Activated CD4-positive, alpha-beta T cell treated with anti-CD3 and anti-CD28 coated beads, Interleukin-2, amount 10 ng/mL, durations not matched to agents 24 days and 14 days (primary cell): Measurements from ENCODE around the gene APLP2. TPM values are rescaled to one million over a fixed set of nuclear protein-coding genes. Genes with fewer than 3 reads are reported as not detected.

Experiments used
- DNase-seq: peaks from one replicate; pipeline ENCODE4 v3.0.0; 2022
- H3K27ac Mint-ChIP-seq: one replicate; pipeline ENCODE4 v1.8.0; 2022; ENCODE audit warnings: mild to moderate bottlenecking, mixed read lengths
- H3K27me3 Mint-ChIP-seq: one replicate; pipeline ENCODE4 v1.8.0; 2022; ENCODE audit warnings: mixed read lengths
- H3K36me3 Mint-ChIP-seq: one replicate; pipeline ENCODE4 v1.8.0; 2022; ENCODE audit warnings: low read depth, mild to moderate bottlenecking, mixed read lengths
- H3K4me1 Mint-ChIP-seq: one replicate; pipeline ENCODE4 v1.8.0; 2021; ENCODE audit warnings: mixed read lengths
- H3K4me3 Mint-ChIP-seq: one replicate; pipeline ENCODE4 v1.8.0; 2022; ENCODE audit warnings: mild to moderate bottlenecking, moderate library complexity, mixed read lengths
- H3K9me3 Mint-ChIP-seq: one replicate; pipeline ENCODE4 v1.8.0; 2021; ENCODE audit warnings: mixed read lengths
- intact Hi-C: fragments of 100-400 bp; cut with micrococcal nuclease; formaldehyde crosslinking; loops from one replicate; pipeline ENCODE4 v1.15.1; 2023
- total RNA-seq: library from RNA; stranded (reverse); gene quantifications from 2 replicates; pipeline ENCODE4 v1.2.3, GENCODE V29; 2022

Gene APLP2
- total RNA-seq, 1 donor from 2014 or later = 46.4 TPM

DNA sequence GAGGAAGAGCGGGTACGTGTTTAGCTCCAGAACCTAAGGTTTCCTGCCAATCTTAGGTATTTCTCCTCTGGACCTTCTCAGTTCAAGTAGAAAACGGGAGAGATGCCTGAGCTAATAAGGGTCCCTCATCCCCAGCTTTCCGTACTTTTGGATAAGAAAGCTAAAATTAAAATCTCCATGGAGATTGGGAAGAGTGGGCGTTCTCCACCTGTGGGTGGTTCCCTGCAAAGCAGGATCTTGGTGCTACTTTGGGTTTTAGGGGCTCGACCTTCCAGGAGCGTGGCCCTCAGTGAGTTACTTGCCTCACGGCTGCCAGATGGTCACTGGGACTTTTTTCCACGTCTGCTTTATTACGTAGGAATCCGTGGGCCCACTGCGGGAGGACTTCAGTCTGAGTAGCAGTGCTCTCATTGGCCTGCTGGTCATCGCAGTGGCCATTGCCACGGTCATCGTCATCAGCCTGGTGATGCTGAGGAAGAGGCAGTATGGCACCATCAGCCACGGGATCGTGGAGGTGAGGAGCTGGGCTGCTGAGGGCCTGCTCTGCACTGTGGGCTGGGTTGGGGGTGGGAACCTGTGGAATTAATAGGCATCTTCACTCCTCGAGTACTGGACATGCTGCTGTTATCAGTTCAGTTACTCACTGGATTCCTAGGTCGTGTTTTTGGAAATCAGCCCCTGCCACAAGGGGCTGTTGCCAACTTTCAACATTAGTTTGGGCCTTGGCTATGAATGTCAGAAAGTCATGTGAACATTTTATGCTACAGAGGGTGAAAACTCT lies 72.1 kb downstream of the APLP2 start:
- H3K4me3 Mint-ChIP-seq = no peak overlapping the region
- intact Hi-C loops = no loop called here
- no peaks in the 10 kb centered on the region for H3K27me3 Mint-ChIP-seq
- DNase-seq = no peak
- peaks cover 3% of the 10 kb centered on the region for H3K36me3 Mint-ChIP-seq
- H3K9me3 Mint-ChIP-seq = no peaks in the 10 kb centered on the region
- peaks cover 6% of the 10 kb centered on the region for H3K4me1 Mint-ChIP-seq
- H3K27ac Mint-ChIP-seq = no peak overlapping the region

DNA sequence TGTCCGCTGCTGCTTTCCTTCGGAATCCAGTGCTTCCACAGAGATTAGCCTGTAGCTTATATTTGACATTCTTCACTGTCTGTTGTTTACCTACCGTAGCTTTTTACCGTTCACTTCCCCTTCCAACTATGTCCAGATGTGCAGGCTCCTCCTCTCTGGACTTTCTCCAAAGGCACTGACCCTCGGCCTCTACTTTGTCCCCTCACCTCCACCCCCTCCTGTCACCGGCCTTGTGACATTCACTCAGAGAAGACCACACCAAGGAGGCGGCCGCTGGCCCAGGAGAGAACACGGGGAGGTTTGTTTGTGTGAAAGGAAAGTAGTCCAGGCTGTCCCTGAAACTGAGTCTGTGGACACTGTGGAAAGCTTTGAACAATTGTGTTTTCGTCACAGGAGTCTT lies 74.4 kb downstream of the APLP2 start:
- Mint-ChIP-seq H3K27me3 (no peaks in the 10 kb centered on the region), H3K9me3 (no peaks in the 10 kb centered on the region), H3K27ac (no peak overlapping the region), H3K4me1 (peaks cover 6% of the 10 kb centered on the region), H3K4me3 (no peak overlapping the region), H3K36me3 (no peaks in the 10 kb centered on the region)
- DNase-seq = no peak
- intact Hi-C loops = no loop called here

DNA sequence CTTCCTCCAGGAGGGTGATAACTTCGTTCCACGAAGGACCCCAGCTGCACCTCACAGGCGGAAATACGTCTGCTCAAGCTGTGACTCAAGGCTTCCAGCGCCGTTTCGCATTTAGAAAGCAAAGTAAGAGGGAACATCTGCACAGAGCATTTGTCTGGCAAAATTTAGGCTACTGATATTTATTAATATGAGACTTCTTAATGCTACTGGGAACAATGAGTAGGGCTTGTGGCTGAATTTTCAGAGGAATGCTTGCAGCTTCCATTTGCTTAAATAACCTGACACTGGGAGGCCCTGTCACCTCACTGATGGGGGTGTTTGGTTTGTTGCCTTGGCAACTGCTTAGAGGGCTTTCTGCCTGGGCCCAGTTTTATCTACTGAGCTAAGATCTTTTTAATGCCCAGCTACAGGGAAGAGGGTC lies 75.2 kb downstream of the APLP2 start:
- intact Hi-C loops = no loop called here
- H3K36me3 Mint-ChIP-seq = no peaks in the 10 kb centered on the region
- no peaks in the 10 kb centered on the region for H3K9me3 Mint-ChIP-seq
- no peak overlapping the region for H3K27ac Mint-ChIP-seq
- H3K27me3 Mint-ChIP-seq = no peaks in the 10 kb centered on the region
- no peak overlapping the region for H3K4me3 Mint-ChIP-seq
- H3K4me1 Mint-ChIP-seq = peaks cover 6% of the 10 kb centered on the region
- no peak for DNase-seq

DNA sequence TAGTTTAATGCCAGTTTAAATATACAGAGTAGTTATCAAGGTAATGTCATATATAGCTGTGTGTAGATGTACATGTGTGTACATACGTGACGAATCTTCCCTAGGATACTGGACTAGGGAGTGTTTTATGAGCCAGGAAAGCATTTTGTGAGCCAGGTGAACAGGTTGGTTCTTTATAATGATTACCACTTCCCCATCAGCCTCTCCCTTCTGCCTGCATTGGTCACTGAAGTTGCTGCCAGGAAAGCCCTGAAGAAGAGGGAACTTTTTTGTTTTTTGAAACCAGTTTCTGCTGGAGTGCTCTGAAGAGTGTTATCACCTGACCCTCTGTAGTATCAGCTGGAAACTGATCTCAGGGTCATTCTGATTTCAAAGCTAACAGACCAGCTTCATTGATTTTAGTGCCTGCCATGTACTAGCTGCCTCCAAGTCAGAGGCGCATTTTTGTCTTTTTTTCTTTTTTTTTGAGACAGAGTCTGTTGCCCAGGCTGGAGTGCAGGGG lies 75.7 kb downstream of the APLP2 start:
- Mint-ChIP-seq H3K4me1 (peaks cover 6% of the 10 kb centered on the region), H3K27ac (no peak overlapping the region), H3K4me3 (no peak overlapping the region), H3K9me3 (no peaks in the 10 kb centered on the region), H3K36me3 (no peaks in the 10 kb centered on the region), H3K27me3 (no peaks in the 10 kb centered on the region)
- no peak for DNase-seq
- intact Hi-C loops = no loop called here

DNA sequence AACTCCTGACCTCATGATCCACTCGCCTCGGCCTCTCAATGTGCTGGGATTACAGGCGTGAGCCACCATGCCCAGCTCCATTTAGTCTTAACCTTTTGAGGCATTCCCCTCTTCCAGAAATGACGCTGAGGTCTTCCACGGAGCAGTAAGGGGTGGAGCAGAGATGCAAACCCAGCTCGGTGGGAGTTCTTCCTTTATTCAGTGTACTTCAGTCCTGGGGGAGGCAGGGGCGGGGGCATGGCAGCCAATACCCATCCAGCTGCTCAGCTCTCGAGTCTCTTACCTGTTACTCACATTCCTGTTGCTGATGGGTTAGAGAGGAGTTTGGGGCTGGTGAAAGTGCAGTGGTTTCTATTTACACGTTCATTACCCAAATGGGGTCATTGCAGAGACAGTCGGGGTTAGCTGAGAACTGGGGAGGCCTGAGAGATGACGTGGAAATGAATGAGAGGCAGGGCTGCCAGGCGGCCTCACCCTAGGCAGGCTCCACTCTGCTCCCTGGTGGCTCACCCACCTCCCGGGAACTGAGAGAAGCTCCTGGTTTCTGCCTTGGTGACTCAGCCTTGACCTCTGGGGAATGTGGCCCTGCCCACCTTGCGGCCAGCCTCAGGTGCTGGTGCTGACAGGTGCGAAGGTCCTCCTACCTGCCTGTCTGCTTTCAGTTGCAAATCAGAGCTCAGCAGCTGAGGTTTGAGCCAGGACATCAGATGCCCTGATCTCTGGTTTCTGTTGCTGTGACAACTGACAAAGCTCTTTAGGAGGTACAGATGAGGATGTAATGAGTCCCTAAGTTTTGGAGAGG lies 76.5 kb downstream of the APLP2 start:
- no peak overlapping the region for H3K27ac Mint-ChIP-seq
- no peak for DNase-seq
- no peaks in the 10 kb centered on the region for H3K9me3 Mint-ChIP-seq
- H3K4me1 Mint-ChIP-seq = peaks cover 6% of the 10 kb centered on the region
- intact Hi-C loops = no loop called here
- H3K36me3 Mint-ChIP-seq = no peaks in the 10 kb centered on the region
- H3K27me3 Mint-ChIP-seq = no peaks in the 10 kb centered on the region
- H3K4me3 Mint-ChIP-seq = no peak overlapping the region

DNA sequence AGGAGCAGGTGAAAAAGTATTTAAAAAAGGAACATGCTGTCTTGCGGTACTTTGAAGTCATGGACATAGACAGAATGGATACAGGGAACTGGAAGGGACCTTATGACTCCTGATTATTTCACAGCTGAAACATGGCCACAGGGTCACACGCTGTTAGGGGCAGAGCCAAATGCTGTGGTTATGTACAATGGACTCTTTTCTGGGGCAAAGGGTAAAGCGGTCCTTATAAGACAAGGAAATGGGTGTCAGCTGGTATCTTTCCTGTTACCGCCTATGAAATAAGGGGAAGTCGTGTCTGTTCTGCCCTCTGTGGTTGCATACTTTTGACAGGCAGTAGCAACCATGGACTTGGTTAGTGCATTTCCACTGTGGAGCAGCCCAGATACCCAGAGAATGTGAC lies 77.1 kb downstream of the APLP2 start:
- H3K27ac Mint-ChIP-seq = no peak overlapping the region
- DNase-seq = no peak

DNA sequence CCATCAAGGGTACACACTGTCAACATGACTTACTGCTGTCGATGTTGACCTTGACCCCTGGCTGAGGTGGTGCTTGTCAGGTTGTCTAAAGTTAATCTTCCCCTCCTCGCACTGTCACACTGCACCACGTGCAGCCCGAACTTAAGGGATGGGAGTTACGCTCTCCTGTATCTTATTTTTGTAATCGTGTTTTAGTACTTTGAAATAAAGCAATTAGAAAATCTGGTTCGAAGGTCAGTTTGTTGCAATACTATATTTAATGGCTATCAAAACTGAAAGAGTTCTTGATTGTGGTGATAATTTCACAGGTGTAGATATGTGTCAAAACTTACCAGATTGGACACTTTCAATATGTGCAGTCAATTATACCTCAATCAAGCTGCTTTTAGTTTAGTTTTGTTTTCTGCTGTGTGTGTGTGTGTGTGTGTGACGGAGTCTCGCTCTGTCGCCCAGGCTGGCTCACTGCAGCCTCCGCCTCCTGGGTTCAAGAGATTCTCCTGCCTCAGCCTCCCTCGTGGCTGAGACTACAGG lies 79.2 kb downstream of the APLP2 start:
- H3K4me1 Mint-ChIP-seq = peaks cover 6% of the 10 kb centered on the region
- DNase-seq = no peak
- intact Hi-C loops = no loop called here
- no peaks in the 10 kb centered on the region for H3K36me3 Mint-ChIP-seq
- peaks cover 4% of the 10 kb centered on the region for H3K27me3 Mint-ChIP-seq
- H3K4me3 Mint-ChIP-seq = no peak overlapping the region
- H3K27ac Mint-ChIP-seq = no peak overlapping the region
- H3K9me3 Mint-ChIP-seq = no peaks in the 10 kb centered on the region

More for the DNA sequence above, 77.1 kb downstream of the APLP2 start:
- H3K27me3 Mint-ChIP-seq = no peaks in the 10 kb centered on the region
- no peak overlapping the region for H3K4me3 Mint-ChIP-seq
- H3K9me3 Mint-ChIP-seq = no peaks in the 10 kb centered on the region
- peaks cover 6% of the 10 kb centered on the region for H3K4me1 Mint-ChIP-seq
- no peaks in the 10 kb centered on the region for H3K36me3 Mint-ChIP-seq
- intact Hi-C loops = no loop called here

DNA sequence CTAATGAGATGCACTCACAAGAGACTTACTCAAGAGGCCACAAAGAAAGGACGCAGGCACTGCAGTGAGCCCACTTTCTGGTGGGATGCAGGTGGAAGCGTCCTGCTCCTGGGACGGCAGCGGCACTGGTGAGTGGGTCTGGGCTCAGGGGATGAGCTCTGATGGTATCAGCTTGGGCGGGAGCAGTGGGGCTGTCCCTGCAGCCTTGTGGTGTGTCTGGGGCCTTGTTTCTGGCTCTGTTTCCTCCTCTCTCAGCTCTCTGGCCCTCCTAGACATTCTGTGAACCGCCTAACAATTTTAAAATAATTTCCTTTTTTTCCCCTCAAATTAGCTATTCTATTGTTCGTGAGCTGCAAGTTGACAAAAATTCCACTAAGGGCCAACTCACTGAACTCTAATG lies 81.1 kb downstream of the APLP2 start:
- intact Hi-C loops = no loop called here
- peaks cover 6% of the 10 kb centered on the region for H3K4me1 Mint-ChIP-seq
- no peaks in the 10 kb centered on the region for H3K9me3 Mint-ChIP-seq
- H3K27ac Mint-ChIP-seq = no peak overlapping the region
- H3K36me3 Mint-ChIP-seq = no peaks in the 10 kb centered on the region
- peaks cover 6% of the 10 kb centered on the region for H3K27me3 Mint-ChIP-seq
- no peak for DNase-seq
- no peak overlapping the region for H3K4me3 Mint-ChIP-seq

DNA sequence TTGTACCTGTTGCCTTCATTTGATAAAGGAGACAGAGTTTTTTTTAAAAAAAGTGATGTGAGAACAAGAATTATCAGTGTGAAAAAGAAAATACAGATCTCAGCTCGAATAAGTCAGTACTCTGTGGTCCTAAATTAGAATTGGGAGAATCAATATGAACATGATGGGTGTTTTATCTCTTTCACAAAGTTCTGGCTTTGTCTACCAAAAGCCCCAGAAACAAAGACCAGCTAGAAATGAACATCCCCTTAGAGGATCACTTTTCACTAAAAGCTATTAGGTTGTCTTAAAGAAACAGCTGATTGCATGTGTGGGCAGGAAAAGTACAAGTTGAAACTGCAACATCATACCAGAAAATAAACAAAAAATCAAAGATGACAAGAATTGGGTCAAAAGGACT lies 81.5 kb downstream of the APLP2 start:
- peaks cover 7% of the 10 kb centered on the region for H3K27me3 Mint-ChIP-seq
- H3K27ac Mint-ChIP-seq = no peak overlapping the region
- intact Hi-C loops = no loop called here
- H3K4me3 Mint-ChIP-seq = no peak overlapping the region
- no peaks in the 10 kb centered on the region for H3K36me3 Mint-ChIP-seq
- peaks cover 6% of the 10 kb centered on the region for H3K4me1 Mint-ChIP-seq
- H3K9me3 Mint-ChIP-seq = no peaks in the 10 kb centered on the region
- DNase-seq = no peak

DNA sequence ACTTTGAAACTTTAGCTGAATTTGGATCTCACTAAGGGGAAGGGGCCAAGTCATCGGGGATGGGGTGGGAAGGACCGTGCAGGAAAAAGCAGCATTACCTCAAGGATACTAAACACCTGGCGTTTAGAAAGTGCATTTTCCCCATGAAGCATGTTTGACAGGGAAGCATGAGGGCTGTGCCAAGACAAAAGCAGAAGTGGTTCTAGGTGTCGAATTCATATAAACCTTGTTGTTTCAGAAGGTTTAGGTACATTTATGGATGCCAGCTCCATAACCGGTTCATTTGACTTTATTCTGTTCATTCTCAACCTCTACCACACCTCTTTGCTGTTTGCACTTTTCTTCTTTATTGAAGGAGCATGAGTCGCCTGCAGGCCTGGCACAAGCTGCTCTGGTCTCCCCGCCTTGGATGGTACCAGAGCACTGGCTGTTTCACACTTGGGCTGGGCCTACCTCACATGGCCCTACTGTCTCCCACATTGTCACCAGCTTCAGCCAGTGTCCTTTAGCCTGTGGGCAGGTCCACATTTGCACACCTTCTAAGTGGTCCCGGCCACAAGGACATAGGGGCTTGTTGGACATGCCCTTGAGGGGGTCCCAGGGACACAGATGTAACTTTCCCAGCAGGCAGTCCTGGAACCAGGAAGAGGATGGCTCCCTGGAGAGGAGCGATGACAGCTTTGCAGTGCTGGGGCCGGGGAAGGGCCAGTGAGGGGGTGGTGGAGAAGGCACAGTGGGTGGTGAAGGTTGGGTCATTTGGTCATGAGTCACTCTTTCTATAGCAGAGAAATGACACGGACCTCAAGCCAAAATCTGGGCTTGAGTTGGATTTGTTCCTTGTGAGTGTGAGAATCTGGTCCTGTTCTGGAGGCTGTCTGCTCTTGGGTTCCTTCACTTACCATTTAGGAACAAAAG lies 86.7 kb downstream of the APLP2 start:
- H3K36me3 Mint-ChIP-seq = peaks cover 2% of the 10 kb centered on the region
- H3K9me3 Mint-ChIP-seq = no peaks in the 10 kb centered on the region
- intact Hi-C loops = no loop called here
- no peak for DNase-seq
- H3K27me3 Mint-ChIP-seq = peaks cover 40% of the 10 kb centered on the region
- no peak overlapping the region for H3K4me3 Mint-ChIP-seq
- no peak overlapping the region for H3K27ac Mint-ChIP-seq
- H3K4me1 Mint-ChIP-seq = peaks cover 2% of the 10 kb centered on the region

DNA sequence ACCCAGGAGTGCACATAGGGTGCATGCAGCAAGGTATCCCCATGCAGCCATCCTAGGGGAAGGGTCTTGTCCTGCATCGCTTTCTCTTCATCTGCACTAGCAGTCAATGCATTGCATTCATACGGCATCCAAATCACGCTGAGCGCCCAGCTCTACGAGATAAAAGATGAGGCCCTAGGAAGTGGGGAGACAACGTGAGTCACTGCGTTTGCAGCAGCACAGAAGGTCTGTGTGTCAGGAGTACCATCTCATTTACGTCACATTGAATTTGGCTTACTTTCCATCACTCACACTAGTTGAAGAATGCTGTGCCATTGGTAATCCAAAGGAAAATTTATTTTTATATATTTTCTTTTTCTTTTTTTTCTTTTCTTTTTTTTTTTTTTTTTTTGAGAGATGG lies 87.4 kb downstream of the APLP2 start:
- peaks cover 41% of the 10 kb centered on the region for H3K27me3 Mint-ChIP-seq
- intact Hi-C loops = no loop called here
- H3K4me3 Mint-ChIP-seq = no peak overlapping the region
- H3K9me3 Mint-ChIP-seq = no peaks in the 10 kb centered on the region
- no peak overlapping the region for H3K27ac Mint-ChIP-seq
- peaks cover 2% of the 10 kb centered on the region for H3K36me3 Mint-ChIP-seq
- no peak for DNase-seq
- peaks cover 2% of the 10 kb centered on the region for H3K4me1 Mint-ChIP-seq

DNA sequence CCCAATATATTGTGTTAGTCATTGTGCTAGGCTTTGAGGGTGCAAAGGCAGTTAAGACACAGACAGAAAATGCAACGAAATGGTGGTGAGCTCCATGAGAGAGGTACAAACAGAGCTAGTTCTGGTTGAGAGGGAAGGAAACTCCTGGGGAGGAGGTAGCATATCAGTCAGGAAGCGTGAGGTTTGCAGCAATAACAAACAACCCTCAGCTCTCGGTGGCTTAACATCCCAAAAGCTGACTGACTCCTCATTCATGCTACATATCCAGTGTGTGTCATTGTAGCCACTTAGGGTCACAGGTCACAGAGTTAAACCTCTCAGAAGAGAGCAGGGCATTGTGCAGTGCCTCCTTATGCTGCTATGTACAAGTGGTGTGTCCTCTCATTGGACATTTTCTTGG lies 88.1 kb downstream of the APLP2 start:
- Mint-ChIP-seq H3K4me3 (no peak overlapping the region), H3K4me1 (peaks cover 2% of the 10 kb centered on the region), H3K9me3 (no peaks in the 10 kb centered on the region), H3K27me3 (peaks cover 44% of the 10 kb centered on the region), H3K27ac (no peak overlapping the region), H3K36me3 (peaks cover 2% of the 10 kb centered on the region)
- intact Hi-C loops = no loop called here
- no peak for DNase-seq

DNA sequence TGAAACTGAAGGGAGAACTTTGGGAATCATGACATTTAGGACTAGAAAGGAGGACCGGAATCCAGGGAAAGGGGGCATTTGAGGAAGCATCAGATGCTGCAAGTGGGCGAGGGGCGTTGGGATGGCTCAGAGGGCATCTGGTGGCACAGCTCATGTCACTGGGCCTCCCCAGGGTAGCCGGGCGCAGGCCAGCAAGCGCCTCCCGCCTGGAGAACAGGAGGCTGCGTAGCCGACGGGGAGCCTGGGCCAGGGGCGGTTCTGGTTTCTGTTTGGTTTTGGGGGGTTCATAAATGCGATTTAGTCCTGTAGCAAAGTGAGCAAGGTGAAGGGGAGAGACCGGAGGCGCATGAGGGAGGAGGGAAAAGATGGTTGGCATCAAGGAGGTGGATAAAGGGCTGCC lies 89.4 kb downstream of the APLP2 start:
- H3K4me1 Mint-ChIP-seq = peaks cover 2% of the 10 kb centered on the region
- H3K9me3 Mint-ChIP-seq = no peaks in the 10 kb centered on the region
- no peak for DNase-seq
- intact Hi-C loops = no loop called here
- peaks cover 2% of the 10 kb centered on the region for H3K36me3 Mint-ChIP-seq
- peaks cover 51% of the 10 kb centered on the region for H3K27me3 Mint-ChIP-seq
- no peak overlapping the region for H3K27ac Mint-ChIP-seq
- peak overlapping the region; percentile 57 for H3K4me3 Mint-ChIP-seq
